GM19467 (cell line): Measurements from ENCODE around the gene TMEM119.

ENCODE experiments used
- ATAC-seq: cut with Tn5 transposase; IDR thresholded peaks from one replicate; pipeline ENCODE4 v1.9.1; 2021; ENCODE audit warnings: mild to moderate bottlenecking, moderate library complexity; ENCODE audit not compliant: unreplicated experiment

The TMEM119 gene

DNA sequence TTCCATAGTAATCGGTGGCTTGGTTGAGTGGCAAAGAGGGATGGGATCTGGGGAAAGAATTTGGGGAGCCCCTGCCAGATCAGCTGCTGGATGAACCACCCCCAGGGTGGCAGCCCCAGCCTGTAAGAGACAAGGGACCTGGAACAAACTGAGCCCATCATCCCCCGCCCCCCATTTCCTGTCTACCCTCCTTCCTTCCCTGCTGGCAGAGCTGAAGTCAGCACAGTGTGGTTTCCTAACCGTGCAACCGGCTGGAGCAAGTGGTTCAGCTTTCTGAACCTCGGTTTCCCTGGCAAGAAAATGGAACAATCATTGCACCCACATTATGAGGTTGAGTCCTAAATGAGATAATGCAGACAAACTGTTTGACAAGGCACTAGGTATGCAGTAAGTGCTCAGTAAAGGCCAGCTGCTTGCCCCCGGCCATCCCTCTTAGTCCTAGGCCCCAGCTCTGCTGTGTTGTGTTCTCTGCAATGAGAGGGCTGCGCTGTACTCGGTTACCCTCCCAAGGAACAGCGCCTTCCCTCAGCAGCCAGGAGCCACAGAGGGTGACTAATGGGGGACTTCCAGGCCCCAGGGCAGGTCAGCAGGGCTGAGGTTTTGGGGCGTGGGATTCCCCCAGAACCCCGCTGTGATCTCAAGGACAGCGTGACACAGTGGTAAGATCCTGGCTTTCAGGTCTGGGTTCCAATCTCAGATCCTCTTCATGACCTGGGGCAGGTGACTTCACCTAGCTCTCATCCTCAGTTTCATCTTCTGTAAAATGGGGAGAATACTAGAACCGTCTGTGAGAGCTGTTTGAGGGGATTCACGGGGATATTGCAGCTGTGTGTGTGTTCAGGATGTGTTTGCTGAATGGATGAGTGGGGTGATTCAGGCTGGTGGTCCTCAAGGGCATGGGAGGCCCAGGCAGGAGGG lies 19.3 kb upstream of the TMEM119 start:
- peak; percentile 60 for ATAC-seq

DNA sequence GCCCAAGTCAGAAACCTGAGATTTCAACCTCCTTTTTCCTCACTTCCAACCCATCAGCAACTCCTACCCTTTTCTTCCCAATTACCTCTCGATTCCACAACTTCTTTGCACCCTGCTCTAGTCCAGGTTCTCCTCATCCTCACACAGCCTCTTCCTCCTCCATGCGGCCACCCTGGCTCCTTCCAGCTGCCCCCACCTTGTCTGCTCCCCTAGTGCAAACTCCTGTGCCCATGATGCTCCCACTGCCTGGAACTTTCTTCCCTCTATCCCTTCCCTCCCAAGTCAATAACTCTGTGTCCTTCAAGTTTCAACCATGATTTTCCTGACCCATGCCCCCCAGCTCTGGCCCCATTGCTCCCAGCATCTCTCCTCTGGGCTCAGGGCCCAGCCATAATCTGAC lies 18.5 kb upstream of the TMEM119 start:
- ATAC-seq = no peak

DNA sequence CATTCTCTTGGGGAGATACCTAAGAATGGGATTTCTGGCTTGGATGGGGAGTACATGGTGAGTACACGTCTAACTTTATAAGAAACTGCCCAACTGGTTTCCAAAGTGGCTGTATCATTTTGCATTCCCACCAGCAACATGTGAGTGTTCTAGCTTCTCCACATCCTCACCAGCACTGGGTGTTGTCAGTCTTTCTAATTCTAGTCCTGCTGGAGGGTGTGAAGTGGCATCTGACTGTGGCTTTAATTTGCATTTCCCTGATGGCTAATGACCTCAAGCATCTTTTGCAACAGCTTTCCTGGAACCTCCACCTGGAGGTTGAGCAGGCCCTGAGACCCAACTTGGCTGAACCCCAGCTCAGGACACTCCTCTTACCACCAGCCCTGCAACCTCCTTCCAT lies 18.0 kb upstream of the TMEM119 start:
- no peak for ATAC-seq

DNA sequence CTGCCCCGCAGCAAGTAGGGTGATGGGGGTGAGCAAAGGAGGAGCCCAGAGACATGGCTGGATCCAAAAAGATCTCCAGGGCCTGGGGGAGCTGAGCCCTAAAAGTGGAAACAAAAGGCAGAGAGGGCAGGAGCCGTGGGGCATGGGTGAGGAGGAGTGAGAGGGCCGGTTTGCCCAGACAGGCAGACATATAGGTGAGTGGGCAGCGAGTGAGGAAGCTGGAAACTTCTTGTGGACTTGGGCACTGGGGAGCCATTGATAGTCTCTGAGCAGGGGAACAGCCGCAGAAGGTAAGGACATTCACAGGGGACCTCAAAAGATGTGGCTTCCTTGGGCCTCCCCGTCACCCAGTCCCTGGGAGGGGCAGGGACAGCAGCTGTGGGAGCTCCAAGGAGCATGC lies 16.8 kb upstream of the TMEM119 start:
- no peak for ATAC-seq

DNA sequence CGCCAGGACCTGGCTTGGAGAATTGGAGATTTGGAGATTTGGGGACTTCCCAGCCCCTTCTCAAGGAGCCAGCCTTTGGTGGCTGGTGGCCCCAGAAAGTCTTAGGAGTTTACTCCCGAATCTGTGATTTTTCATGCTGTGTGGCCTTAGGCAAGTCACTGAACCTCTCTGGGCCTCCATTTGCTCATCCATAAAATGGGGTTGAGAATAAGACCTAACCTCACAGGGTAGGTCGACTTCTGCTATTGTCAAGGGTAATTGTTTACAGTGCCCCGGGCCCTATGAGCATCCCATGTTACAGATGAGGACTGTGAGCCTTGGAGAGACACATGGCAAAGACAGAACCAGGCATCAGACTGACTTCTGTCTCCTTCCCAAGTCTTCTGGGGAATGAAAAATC lies 16.2 kb upstream of the TMEM119 start:
- ATAC-seq = no peak

DNA sequence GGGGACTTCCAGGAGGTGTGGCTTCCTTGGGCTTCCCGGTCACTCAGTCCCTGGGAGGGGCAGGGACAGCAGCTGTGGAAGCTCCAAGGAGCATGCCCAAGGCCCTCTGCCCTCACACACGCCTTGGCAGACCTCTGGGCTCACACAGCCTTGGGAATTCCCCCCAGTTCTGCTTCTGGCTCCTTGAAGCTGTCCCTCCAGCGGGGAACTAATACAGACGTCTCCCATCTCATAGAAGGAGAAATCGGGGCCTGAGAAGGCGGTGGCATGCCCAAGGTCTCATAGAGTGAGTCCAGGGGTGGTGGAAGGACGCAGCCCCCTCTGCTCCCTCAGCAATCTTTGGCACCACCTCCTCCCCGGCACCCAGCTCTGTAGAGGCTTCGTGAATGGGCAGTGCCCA lies 15.7 kb upstream of the TMEM119 start:
- ATAC-seq = no peak

DNA sequence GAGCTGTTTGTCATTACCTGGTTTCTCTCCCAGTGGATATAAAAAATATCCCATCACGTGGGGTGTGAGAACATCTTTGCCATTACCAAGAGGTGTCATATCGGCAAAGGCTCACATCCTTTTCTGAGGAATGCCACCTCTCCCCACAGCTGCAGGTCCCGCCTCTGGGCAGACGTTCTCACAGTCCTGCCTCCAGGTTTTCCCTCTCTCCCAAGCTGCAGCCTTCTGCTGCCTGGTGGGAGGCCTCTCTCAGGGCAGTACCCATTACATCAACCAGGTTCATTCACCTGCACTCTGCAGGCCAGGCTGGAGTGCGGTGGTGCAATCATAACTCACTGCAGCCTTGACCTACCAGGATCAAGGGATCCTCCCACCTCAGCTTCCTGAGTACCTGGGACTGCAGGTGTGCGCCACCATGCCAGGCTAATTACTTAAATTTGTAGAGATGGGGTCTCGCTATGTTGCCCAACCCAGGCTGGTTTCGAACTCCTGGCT lies 15.0 kb upstream of the TMEM119 start:
- no peak for ATAC-seq

DNA sequence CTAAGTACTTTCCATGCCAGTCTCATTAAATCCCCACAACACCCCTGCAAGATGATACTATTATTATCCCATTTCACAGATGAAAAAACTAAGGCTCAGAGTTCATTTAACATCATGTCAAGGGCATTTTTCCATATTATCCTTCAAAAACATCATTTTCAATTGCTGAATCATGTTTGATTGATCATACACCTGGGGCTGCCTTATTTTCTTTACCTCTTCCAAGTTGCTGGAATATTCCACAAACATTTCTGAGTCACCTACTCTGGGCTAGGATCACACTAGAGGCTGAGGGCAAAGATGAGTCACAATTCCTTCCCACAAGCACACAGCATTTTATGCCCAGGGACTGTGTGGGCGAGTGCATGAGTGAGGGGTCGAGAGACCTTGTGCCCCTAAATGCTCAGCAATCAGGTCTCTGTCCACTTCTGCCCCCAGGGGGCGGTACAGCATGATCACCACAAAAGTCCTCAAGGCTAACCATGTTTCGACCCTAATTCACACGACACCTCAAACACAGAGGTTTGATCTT lies 14.1 kb upstream of the TMEM119 start:
- no peak for ATAC-seq

DNA sequence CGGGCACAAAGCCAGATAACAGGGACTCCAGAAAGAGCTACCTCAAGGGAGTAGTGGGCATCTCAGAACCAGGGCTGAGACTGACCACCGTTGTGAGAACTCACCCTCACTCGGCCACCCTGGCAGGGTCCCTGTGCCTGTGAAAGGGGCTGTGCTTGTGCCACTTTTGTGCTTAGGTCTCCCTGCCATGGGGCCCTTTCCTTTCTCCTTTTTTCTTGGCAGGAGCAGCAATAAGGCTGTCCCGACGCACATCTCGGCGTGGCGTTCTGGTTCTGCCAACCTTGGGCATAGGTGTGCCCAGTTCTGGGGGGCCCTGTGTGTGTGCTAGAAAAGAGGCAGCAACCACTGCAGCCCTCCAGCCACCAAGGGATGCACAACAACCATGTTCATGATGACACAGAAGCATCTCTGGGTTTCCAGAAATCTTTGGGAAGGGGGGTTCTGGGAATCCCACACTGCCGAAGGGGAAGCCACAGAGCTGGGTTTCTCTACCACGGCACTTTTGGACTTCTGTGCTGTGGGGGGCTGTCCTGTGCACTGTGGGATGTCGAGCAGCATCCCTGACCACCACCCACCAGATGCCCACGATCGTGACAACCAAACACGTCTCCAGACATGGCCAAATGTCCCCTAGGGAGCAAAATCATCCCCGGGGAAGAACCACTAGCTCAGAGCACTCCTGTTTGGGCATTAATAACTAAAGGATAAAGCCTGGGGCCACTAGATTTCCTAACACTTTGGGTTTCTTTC lies 13.1 kb upstream of the TMEM119 start:
- ATAC-seq = no peak

DNA sequence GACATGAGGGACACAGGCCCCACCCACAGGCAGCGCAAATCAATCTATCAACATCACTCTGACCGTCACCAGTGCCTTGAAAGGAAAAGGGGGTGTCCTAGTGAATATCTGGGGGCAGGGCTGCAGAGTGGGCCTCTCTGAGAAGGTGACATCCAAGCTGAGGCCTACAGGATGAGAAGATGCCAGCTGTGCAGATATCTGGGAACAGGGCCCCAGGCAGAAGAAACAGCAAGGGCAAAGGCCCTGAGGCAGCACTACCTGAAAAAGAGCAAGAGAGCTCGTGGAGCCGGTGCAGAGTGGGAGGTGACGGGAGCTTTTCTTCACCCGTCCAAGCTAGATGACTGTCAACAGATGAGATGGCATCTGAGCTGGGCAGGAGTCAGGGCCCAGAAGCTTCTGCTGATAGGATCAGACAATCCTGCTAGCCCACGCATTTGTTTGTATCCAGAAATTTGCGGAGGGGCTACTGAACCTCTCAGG lies 12.5 kb upstream of the TMEM119 start:
- no peak for ATAC-seq

DNA sequence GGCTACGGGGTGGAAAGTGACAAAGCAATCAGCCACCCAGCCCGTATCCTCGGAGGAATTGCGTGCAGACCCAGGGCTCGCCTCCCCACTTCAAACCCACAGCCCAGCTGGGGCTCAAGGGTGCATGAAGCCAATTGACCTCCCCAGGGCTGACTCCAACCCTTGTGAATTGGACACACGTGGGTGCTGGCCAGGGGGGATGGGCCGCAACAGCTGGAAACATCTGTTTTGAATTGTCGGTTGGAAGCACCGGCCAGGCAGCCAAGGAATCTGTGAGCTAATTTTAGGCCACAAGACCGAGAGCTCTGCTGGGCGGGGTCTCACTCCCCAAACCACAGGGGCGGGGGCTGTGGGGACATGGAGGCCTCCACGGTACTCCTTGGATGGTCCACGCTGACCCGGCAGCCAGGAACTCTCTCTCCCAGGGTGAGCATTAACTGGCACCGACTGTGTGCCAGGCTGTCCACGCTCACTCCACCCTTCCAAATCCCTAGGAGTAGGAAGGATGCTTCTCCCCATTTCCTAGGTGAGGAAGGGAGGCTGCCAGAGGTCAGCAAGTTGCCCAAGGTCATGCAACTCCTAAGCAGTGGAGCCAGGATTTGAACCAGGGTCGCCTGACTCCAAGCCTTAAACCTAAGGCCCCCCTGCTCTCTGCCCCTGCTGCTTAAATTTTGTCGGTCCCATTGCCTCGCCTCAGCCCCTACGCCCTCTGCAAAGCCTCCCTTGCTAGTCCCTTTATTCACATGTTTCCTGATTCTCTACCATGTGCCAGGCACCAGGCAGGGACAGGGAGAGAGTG lies 11.9 kb upstream of the TMEM119 start:
- no peak for ATAC-seq

DNA sequence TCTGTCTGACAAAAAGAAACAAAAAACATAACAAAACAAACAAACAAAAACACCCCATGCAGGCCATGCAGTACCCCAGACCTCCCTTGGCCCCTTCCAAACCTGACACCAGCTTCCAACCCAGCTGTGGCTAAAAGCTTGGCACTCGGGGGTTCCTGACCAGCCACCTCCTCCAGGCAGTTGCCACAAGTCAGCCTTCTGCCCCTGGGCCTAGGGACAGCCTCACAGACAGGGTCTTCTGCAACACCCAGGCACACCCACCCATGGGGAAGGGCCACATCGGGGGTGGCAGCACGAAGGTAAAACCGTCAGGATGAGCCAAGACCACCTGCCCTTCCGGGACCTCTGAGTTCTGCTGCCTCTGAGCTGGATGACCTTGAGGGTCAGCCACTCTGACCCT lies 10.7 kb upstream of the TMEM119 start:
- ATAC-seq = no peak

DNA sequence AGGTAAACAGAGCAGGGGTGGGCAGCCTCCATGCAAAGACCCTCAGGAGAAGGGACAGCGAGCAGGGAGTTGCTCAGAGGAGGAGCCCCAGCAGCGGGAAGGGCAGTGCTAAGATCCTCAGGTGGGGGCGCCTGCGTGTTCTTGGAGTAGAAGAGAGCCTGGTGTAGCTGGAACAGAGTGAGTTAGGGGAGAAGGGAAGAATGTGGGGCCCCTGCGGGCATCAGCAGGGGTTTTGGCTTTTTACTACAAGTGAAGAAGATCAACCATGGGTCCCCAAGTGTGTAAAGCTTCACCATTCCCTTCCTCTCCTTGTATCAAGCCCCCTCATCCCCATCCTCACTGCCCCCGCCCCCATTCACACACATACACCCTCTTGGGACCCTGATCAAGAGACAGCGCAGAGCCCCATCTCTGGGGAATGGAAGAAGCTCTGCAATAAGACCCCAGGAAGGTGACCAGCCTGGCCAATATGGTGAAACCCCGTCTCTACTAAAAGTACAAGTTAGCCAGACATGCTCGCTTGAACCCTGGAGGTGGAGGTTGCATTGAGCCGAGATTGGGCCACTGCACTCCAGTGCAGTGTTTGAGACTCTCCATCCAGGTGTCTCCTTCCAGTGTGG lies 10.2 kb upstream of the TMEM119 start:
- no peak for ATAC-seq

DNA sequence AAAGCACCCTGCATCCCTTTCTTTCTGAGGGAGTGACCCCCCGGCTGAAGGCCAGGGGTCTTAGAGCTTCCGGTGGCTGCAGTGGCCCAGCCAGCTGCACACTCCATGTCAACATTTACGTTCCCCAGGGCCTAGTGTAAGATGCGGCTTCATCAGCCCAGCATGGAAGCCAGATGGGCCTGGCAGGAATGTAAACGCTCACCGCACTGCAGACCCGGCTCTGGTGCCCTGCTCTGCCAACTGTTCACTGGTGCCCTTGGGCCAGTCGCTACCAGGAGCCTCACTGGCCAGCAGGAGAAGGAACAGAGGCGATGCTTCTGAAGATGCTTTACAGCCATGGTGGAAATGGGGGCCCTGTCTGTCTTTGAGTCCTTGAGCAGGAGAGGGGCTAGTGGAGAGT lies 8.6 kb upstream of the TMEM119 start:
- no peak for ATAC-seq

DNA sequence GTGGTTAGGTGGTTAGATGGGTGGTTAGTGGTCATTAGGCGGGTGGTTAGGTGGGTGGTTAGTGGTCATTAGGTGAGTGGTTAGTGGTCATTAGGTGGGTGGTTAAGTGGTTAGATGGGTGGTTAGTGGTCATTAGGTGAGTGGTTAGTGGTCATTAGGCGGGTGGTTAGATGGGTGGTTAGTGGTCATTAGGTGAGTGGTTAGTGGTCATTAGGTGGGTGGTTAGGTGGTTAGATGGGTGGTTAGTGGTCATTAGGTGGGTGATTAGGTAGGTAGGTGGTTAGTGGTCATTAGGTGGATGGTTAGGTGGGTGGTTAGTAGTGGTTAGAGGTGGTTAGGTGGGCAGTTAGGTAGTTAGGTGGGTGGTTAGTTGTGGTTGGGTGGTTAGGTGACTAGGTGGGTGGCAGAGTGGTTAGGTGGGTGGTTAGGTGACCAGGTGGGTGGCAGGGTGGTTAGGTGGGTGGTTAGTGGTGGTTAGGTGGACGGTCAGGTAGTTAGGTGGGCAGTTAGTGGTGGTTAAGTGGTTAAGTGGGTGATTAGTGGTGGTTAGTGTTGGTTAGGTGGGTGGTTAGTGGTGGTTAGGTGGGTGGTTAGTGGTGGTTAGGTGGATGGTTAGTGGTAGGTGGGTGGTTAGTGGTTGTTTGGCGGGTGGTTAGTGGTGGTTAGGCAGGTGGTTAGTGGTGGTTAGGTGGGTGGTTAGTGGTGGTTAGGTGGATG lies 8.0 kb upstream of the TMEM119 start:
- no peak for ATAC-seq

DNA sequence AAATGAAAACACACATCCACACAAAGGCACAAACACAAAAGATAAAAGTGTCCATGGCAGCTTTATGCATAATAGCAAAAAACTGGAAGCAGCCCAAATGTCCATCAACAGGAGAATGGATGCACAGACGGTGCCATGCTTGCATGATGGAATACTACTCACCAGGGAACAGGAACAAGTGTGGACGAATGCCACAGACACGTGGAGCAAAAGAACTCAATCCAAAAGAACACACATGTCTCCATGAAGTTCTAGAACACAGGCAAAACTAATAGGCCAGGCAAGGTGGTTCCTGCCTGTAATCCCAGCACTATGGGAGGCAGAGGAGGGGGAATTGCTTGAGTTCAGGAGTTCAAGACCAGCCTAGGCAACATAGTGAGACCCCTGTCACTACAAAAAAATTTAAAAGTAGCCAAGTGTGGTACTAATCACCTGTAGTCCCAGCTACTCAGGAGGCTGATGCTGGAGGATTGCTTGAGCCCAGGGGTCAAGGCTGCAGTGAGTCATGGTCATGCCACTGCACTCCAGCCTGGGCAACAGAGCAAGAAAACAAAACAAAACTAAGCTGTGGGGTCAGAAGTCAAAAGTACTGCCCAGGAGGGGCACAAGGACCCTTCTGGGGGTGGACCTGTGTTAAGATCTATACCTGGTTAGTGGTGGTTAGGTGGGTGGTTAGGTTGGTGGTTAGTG lies 7.3 kb upstream of the TMEM119 start:
- ATAC-seq = no peak

DNA sequence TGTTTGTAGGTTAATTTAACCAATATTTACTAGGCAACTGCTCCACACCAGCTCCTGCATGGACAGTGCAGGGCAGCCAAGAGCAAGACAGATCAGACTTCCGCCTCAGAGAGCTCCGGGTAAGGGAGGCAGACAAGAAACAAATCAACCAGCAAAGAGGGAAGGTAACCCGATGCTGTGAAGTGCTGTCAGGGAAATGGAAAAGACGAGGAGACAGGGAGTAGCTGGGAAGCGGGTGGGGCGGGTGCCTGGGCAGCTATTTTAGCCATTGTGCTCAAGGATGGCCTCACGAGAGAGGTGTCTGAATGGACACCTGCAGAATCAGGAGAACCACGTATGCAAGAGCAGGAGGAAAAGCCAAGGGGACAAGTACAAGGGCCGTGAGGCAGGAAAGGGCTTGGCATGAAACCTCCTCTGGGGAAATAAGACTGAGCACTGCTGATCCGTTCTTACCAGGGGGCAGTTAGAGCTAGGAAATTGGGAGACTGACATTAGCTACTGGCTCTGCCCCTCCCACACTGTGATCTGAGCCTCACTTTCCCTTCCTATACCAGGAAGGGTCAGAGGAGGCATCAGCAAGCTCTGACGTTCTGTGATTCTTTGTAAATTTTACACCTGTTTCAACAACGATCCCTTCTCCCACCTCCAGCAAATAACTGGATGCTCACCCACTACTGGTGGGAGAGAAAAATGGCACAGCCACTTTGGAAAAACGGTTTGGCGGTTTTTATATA lies 6.5 kb upstream of the TMEM119 start:
- no peak for ATAC-seq

DNA sequence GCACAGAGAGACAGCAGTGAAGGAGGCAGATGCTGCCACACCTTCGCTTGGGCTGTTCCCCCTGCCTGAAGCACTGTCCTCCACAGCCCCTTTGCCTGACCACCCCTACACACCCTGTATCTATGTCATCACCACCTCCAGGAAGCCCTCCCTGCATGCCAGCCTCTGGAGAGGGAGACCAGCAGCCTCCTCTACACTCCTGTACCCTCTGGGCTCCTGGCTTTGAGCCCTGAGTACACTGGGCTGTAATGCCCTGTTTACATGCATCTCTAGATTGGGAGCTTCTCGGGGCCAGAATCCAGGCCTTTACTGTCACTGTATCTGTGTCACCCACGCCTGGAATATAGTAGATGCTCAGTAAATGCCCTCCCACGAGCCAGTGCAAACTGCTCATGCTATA lies 5.9 kb upstream of the TMEM119 start:
- ATAC-seq = no peak
